SK-N-SH (cell line): Measurements from ENCODE around the gene RAD21L1. TPM values are rescaled to one million over a fixed set of nuclear protein-coding genes. Genes with fewer than 3 reads are reported as not detected.

Experiments
- CTCF ChIA-PET: fragments of 300-600, 350-600 bp; formaldehyde crosslinking; extraction: SDS; loops from one replicate; lab custom pipeline; 2021; lab: Yijun Ruan, JAX
- POLR2A ChIA-PET: fragments of 350-600 bp; sonication (Branson Sonifier 250); formaldehyde crosslinking; extraction: SDS; loops from one replicate; lab custom pipeline; 2020; ENCODE audit warnings: antibody characterized with exemption, inconsistent platforms; lab: Yijun Ruan, JAX
- DNase-seq: peaks from one replicate; pipeline ENCODE4 v3.0.0; 2012
- H2AFZ ChIP-seq: fragments of 200-600 bp; sonication (generic); 2 replicates; pipeline ENCODE4 v1.8.1; 2016; ENCODE audit warnings: antibody characterized with exemption, mild to moderate bottlenecking, low read depth
- H3F3A ChIP-seq: fragments of 200-600 bp; sonication (generic); replicated peaks from 2 replicates; pipeline ENCODE3; 2016; ENCODE audit warnings: antibody characterized with exemption, mild to moderate bottlenecking; ENCODE audit not compliant: insufficient read depth
- H3K27ac ChIP-seq, 2 experiments: fragments of 200-500 bp in 1 of 2; fragments of 200-600 bp in 1 of 2; sonication (Bioruptor generic) in 1 of 2; sonication (generic), shearing (Covaris generic) in 1 of 2; 2 replicates each; pipeline versions ENCODE4 v1.5.1 to v1.6.1; 2014 to 2016; ENCODE audit warnings: low read depth in 2 of 2, inconsistent platforms in 1 of 2, low read length in 1 of 2, mild to moderate bottlenecking in 1 of 2, mixed read lengths in 1 of 2
- H3K27me3 ChIP-seq: fragments of 200-600 bp; sonication (generic), shearing (Covaris generic); 2 replicates; pipeline ENCODE4 v1.6.1; 2016; ENCODE audit warnings: mixed run types; ENCODE audit not compliant: insufficient read depth
- H3K36me3 ChIP-seq, 2 experiments: fragments of 200-500 bp in 1 of 2; fragments of 200-600 bp in 1 of 2; sonication (Bioruptor generic) in 1 of 2; sonication (generic) in 1 of 2; replicated peaks in 1 of 2; 2 replicates each; pipeline versions ENCODE3 to v1.5.1; 2014 to 2016; ENCODE audit warnings: low read length in 1 of 2, mild to moderate bottlenecking in 1 of 2; ENCODE audit not compliant: insufficient read depth in 2 of 2, control insufficient read depth in 1 of 2
- H3K4me1 ChIP-seq, 2 experiments: fragments of 200-500 bp in 1 of 2; fragments of 200-600 bp in 1 of 2; sonication (Bioruptor generic) in 1 of 2; sonication (generic), shearing (Covaris generic) in 1 of 2; 2 replicates each; pipeline versions ENCODE4 v1.5.1 to v1.6.1; 2014 to 2016; ENCODE audit warnings: low read depth in 1 of 2, low read length in 1 of 2, mixed run types in 1 of 2; ENCODE audit not compliant: insufficient read depth in 2 of 2, control insufficient read depth in 1 of 2
- H3K4me2 ChIP-seq: fragments of 200-600 bp; sonication (generic), shearing (Covaris generic); 2 replicates; pipeline ENCODE4 v1.6.1; 2017; ENCODE audit warnings: mixed run types
- H3K4me3 ChIP-seq, 2 experiments: fragments of 200-500 bp in 1 of 2; fragments of 200-600 bp in 1 of 2; sonication (Bioruptor generic) in 1 of 2; sonication (generic), shearing (Covaris generic) in 1 of 2; 2 replicates each; pipeline versions ENCODE4 v1.5.1 to v1.8.1; 2014 to 2016; ENCODE audit warnings: low read depth in 2 of 2, inconsistent platforms in 1 of 2, low read length in 1 of 2, mild to moderate bottlenecking in 1 of 2, mixed read lengths in 1 of 2, moderate library complexity in 1 of 2
- H3K79me2 ChIP-seq: fragments of 200-600 bp; sonication (generic); 2 replicates; pipeline ENCODE4 v1.8.1; 2017; ENCODE audit warnings: mild to moderate bottlenecking; ENCODE audit not compliant: insufficient read depth
- H3K9ac ChIP-seq: fragments of 200-600 bp; sonication (generic); 2 replicates; pipeline ENCODE4 v1.6.1; 2017; ENCODE audit warnings: mixed run types
- H3K9me2 ChIP-seq: fragments of 200-600 bp; sonication (generic); 2 replicates; pipeline ENCODE4 v1.6.1; 2017; ENCODE audit warnings: mixed run types
- H3K9me3 ChIP-seq: fragments of 200-600 bp; sonication (generic); 2 replicates; pipeline ENCODE4 v1.6.1; 2017; ENCODE audit warnings: mixed run types, mild to moderate bottlenecking, moderate library complexity
- H4K20me1 ChIP-seq: fragments of 200-600 bp; sonication (generic); 2 replicates; pipeline ENCODE4 v1.6.1; 2017; ENCODE audit warnings: mild to moderate bottlenecking, mixed run types; ENCODE audit not compliant: insufficient read depth
- ELF1 ChIP-seq: IDR thresholded peaks from 2 replicates; pipeline ENCODE4 v1.4.0; 2012
- EZH2phosphoT487 ChIP-seq: fragments of 200-600 bp; sonication (generic); IDR thresholded peaks from 2 replicates; pipeline ENCODE4 v1.6.1; 2017; ENCODE audit warnings: low read depth, mixed run types, mild to moderate bottlenecking, antibody characterized with exemption, moderate library complexity, borderline replicate concordance
- FOSL2 ChIP-seq: IDR thresholded peaks from 2 replicates; pipeline ENCODE4 v1.4.0; 2012; ENCODE audit warnings: low read depth, mild to moderate bottlenecking, moderate library complexity, borderline replicate concordance
- FOXJ3 ChIP-seq: sonication (generic); formaldehyde crosslinking; IDR thresholded peaks from 2 replicates; pipeline ENCODE4 v1.5.1; 2020; ENCODE audit warnings: mild to moderate bottlenecking, missing genetic modification reagents
- FOXM1 ChIP-seq: IDR thresholded peaks from 2 replicates; pipeline ENCODE4 v1.4.0; 2012; ENCODE audit warnings: low read depth, mild to moderate bottlenecking
- IRF3 ChIP-seq: fragments of 150-350 bp; IDR thresholded peaks from 2 replicates; pipeline ENCODE4 v1.6.1; 2016; ENCODE audit warnings: mild to moderate bottlenecking, low read depth, low read length
- JUND ChIP-seq: IDR thresholded peaks from 2 replicates; pipeline ENCODE4 v1.4.0; 2012
- MAX ChIP-seq: IDR thresholded peaks from 2 replicates; pipeline ENCODE4 v1.4.0; 2012; ENCODE audit warnings: low read depth
- MEF2A ChIP-seq: IDR thresholded peaks from 2 replicates; pipeline ENCODE4 v1.4.0; 2012; ENCODE audit warnings: low read depth, borderline replicate concordance
- NFIC ChIP-seq: IDR thresholded peaks from 2 replicates; pipeline ENCODE4 v1.4.0; 2012; ENCODE audit warnings: borderline replicate concordance
- NRF1 ChIP-seq: IDR thresholded peaks from 2 replicates; pipeline ENCODE4 v1.6.1; 2012; ENCODE audit warnings: low read depth, mild to moderate bottlenecking, low read length
- POLR2AphosphoS5 ChIP-seq: IDR thresholded peaks from 2 replicates; pipeline ENCODE4 v1.6.1; 2012; ENCODE audit warnings: low read depth, low read length
- RAD21 ChIP-seq: IDR thresholded peaks from 2 replicates; pipeline ENCODE4 v1.6.1; 2012; ENCODE audit warnings: mild to moderate bottlenecking, low read length
- RCOR1 ChIP-seq: fragments of 150-350 bp; IDR thresholded peaks from 2 replicates; pipeline ENCODE4 v1.6.1; 2017; ENCODE audit warnings: antibody characterized with exemption, low read length
- RXRA ChIP-seq: IDR thresholded peaks from 2 replicates; pipeline ENCODE4 v1.4.0; 2012; ENCODE audit warnings: low read depth, mild to moderate bottlenecking, borderline replicate concordance
- SIN3A ChIP-seq: IDR thresholded peaks from 2 replicates; pipeline ENCODE4 v1.6.1; 2012; ENCODE audit warnings: low read depth, mild to moderate bottlenecking, low read length, moderate library complexity, borderline replicate concordance
- SMC3 ChIP-seq: IDR thresholded peaks from 2 replicates; pipeline ENCODE4 v1.6.1; 2012; ENCODE audit warnings: low read depth, low read length, improper control_type of control experiment
- TCF12 ChIP-seq: IDR thresholded peaks from 2 replicates; pipeline ENCODE4 v1.4.0; 2012
- TEAD4 ChIP-seq: IDR thresholded peaks from 2 replicates; pipeline ENCODE4 v1.4.0; 2012; ENCODE audit warnings: mild to moderate bottlenecking, borderline replicate concordance; ENCODE audit not compliant: insufficient read depth
- USF1 ChIP-seq: IDR thresholded peaks from 2 replicates; pipeline ENCODE4 v1.4.0; 2012; ENCODE audit warnings: low read depth, borderline replicate concordance
- WGBS: methylation state at CpG from one replicate; pipeline ENCODE4 v1.1.6; 2017; ENCODE audit warnings: low lambda C conversion rate; 5-methylcytosine and 5-hydroxymethylcytosine counted together
- polyA plus RNA-seq, 3 experiments: library from polyadenylated mRNA; depleted of rRNA; stranded (reverse); fragments of >200 nt; gene quantifications; 2 replicates each; pipeline ENCODE4 v1.2.3, GENCODE V29; 2012

The RAD21L1 gene
- polyA plus RNA-seq, 1 of the 3 experiments (the other 2 are of a cell fraction) = 0.03 TPM

- Histone ChIP-seq H3K9me2 (no peaks in the 10 kb centered on the region), H3K27me3 (no peaks in the 10 kb centered on the region; the same call in 1 of the 2 replicates), H3K4me2 (no peak overlapping the region), H4K20me1 (no peaks in the 10 kb centered on the region), H3F3A (no peaks in the 10 kb centered on the region), H3K36me3 (no peaks in the 10 kb centered on the region), H3K27ac (no peak overlapping the region), H2AFZ (no peak overlapping the region), H3K4me3 (no peak overlapping the region), H3K79me2 (no peaks in the 10 kb centered on the region), H3K9me3 (no peaks in the 10 kb centered on the region), H3K4me1 (peaks cover 0 to 3% of the 10 kb centered on the region in 2 experiments; a peak in 1 of 4 replicates), H3K9ac (no peak overlapping the region)
- no peak for TF ChIP-seq JUND
- TF ChIP-seq RXRA = no peak
- no peak for TF ChIP-seq EZH2phosphoT487
- TF ChIP-seq TEAD4 = no peak
- TF ChIP-seq RCOR1 = no peak
- TF ChIP-seq ELF1 = no peak
- TF ChIP-seq SIN3A = no peak
- TF ChIP-seq FOXJ3 (CRISPR knock-in tag) = no peak
- no peak for TF ChIP-seq SMC3
- TF ChIP-seq MAX = no peak
- TF ChIP-seq MEF2A = no peak
- no peak for TF ChIP-seq NFIC
- DNase-seq = no peak
- POLR2A ChIA-PET = no interaction called here
- WGBS = 5% methylated on average over 1 of the region's 1 CpG
- CTCF ChIA-PET = interaction anchor here (4.9 kb wide), 1 partner anchor 22 kb away, joined by 33 read pairs; no protein-coding TSS in a partner anchor
Observed at GRCh38 chr20:1189827-1190226, 36.0 kb upstream of the RAD21L1 start.

GRCh38 chr20:1190847-1191246 lies 35.0 kb upstream of the RAD21L1 start:
- WGBS = 61% methylated on average over 3 of the region's 3 CpGs
- no peaks in the 10 kb centered on the region for H3K79me2 ChIP-seq
- no peak for DNase-seq
- CTCF ChIA-PET = interaction anchor here (1.7 kb wide), 1 partner anchor 22 kb away, joined by 10 read pairs; no protein-coding TSS in a partner anchor
- no peak overlapping the region for H3K4me3 ChIP-seq
- H3K9me2 ChIP-seq = no peaks in the 10 kb centered on the region
- peaks cover 0 to 3% of the 10 kb centered on the region in 2 experiments; a peak in 1 of 4 replicates for H3K4me1 ChIP-seq
- no peak overlapping the region for H3K9ac ChIP-seq
- POLR2A ChIA-PET = interaction anchor here (0.8 kb wide), 1 partner anchor 15 kb away, joined by 3 read pairs; no protein-coding TSS in a partner anchor
- no peaks in the 10 kb centered on the region for H4K20me1 ChIP-seq
- H3K9me3 ChIP-seq = no peaks in the 10 kb centered on the region
- no peak overlapping the region for H2AFZ ChIP-seq
- H3F3A ChIP-seq = no peaks in the 10 kb centered on the region
- H3K4me2 ChIP-seq = no peak overlapping the region
- no peak for TF ChIP-seq USF1
- TF ChIP-seq NFIC = no peak
- no peak for TF ChIP-seq POLR2AphosphoS5
- no peak for TF ChIP-seq TCF12
- no peak for TF ChIP-seq NRF1
- no peak for TF ChIP-seq MAX
- TF ChIP-seq FOSL2 = no peak
- no peak for TF ChIP-seq IRF3
- TF ChIP-seq TEAD4 = no peak
- TF ChIP-seq EZH2phosphoT487 = no peak
- TF ChIP-seq FOXM1 = no peak
- no peak for TF ChIP-seq RAD21
- no peak for TF ChIP-seq JUND
- no peaks in the 10 kb centered on the region for H3K36me3 ChIP-seq
- no peaks in the 10 kb centered on the region; the same call in 1 of the 2 replicates for H3K27me3 ChIP-seq
- no peak overlapping the region for H3K27ac ChIP-seq
